PC-3 (cell line): Measurements from ENCODE around the gene RNF217. TPM values are rescaled to one million over a fixed set of nuclear protein-coding genes. Genes with fewer than 3 reads are reported as not detected.

ENCODE experiments used
- ATAC-seq: fragments of 200-7000 bp; cut with Tn5 transposase; 2 replicates; pipeline ENCODE4 v1.9.1; 2020; ENCODE audit warnings: mild to moderate bottlenecking, moderate library complexity
- BruUV-seq: library from RNA; stranded (reverse); fragments of 400-500 nt; replicated peaks from 2 replicates; lab custom pipeline; 2021; lab: Mats Ljungman, UMichigan
- CTCF ChIA-PET: fragments of 300-600 bp; sonication (Branson Sonifier 250); formaldehyde crosslinking; loops from one replicate; lab custom pipeline; 2022; ENCODE audit warnings: antibody characterized with exemption; lab: Charles Lee
- POLR2A ChIA-PET: fragments of 300-600 bp; sonication (Branson Sonifier 250); formaldehyde crosslinking; loops from one replicate; lab custom pipeline; 2022; ENCODE audit warnings: antibody characterized with exemption; ENCODE audit not compliant: unreplicated experiment; lab: Charles Lee
- DNase-seq: peaks from one replicate; pipeline ENCODE4 v3.0.0-alpha.2; 2015
- H2AFZ ChIP-seq: fragments of 300-600 bp; sonication (generic); 2 replicates; pipeline ENCODE4 v1.6.0; 2016; ENCODE audit warnings: antibody characterized with exemption, low read length
- H3F3A ChIP-seq: fragments of 300-600 bp; sonication (generic); one replicate; pipeline ENCODE4 v1.6.0; 2017; ENCODE audit warnings: antibody characterized with exemption, low read length, control low read depth, mild to moderate bottlenecking; ENCODE audit not compliant: unreplicated experiment
- H3K27ac ChIP-seq: fragments of 300-600 bp; sonication (generic); 2 replicates; pipeline ENCODE4 v1.5.1; 2016; ENCODE audit warnings: mild to moderate bottlenecking, low read length
- H3K27me3 ChIP-seq: fragments of 300-600 bp; sonication (generic); 2 replicates; pipeline ENCODE4 v1.6.1; 2016; ENCODE audit warnings: low read length, mixed read lengths
- H3K36me3 ChIP-seq: fragments of 300-600 bp; sonication (generic); 2 replicates; pipeline ENCODE4 v1.6.1; 2016; ENCODE audit warnings: low read depth, mixed run types, low read length, mixed read lengths
- H3K4me1 ChIP-seq: fragments of 300-600 bp; sonication (generic); 2 replicates; pipeline ENCODE4 v1.5.1; 2016; ENCODE audit warnings: low read length; ENCODE audit not compliant: insufficient read depth
- H3K4me2 ChIP-seq: fragments of 300-600 bp; sonication (generic); 2 replicates; pipeline ENCODE4 v1.6.0; 2016; ENCODE audit warnings: low read length
- H3K4me3 ChIP-seq: fragments of 300-600 bp; sonication (generic); 2 replicates; pipeline ENCODE4 v1.5.1; 2016; ENCODE audit warnings: mild to moderate bottlenecking, low read length, mixed read lengths
- H3K79me2 ChIP-seq: fragments of 300-600 bp; sonication (generic); 2 replicates; pipeline ENCODE4 v1.6.1; 2017; ENCODE audit warnings: low read length, mixed read lengths
- H3K9ac ChIP-seq: fragments of 300-600 bp; sonication (generic); 2 replicates; pipeline ENCODE4 v1.6.0; 2016; ENCODE audit warnings: mild to moderate bottlenecking, low read length
- H3K9me2 ChIP-seq: fragments of 300-600 bp; sonication (generic); replicated peaks from 2 replicates; pipeline ENCODE4 v1.6.1; 2016; ENCODE audit warnings: mixed run types, low read length, mixed read lengths
- H3K9me3 ChIP-seq: fragments of 300-600 bp; sonication (generic); 2 replicates; pipeline ENCODE4 v1.6.1; 2016; ENCODE audit warnings: low read length, mixed read lengths
- H4K20me1 ChIP-seq: fragments of 300-600 bp; sonication (generic); 2 replicates; pipeline ENCODE4 v1.6.1; 2016; ENCODE audit warnings: low read length, mixed read lengths
- CTCF ChIP-seq: fragments of 300-600 bp; sonication (generic); conservative IDR thresholded peaks from 2 replicates; pipeline ENCODE4 v1.5.1; 2017; ENCODE audit warnings: antibody characterized with exemption, low read depth, mild to moderate bottlenecking, low read length
- EZH2 ChIP-seq: fragments of 300-600 bp; sonication (generic); IDR thresholded peaks from one replicate; pipeline ENCODE4 v1.6.1; 2017; ENCODE audit warnings: antibody characterized with exemption, mild to moderate bottlenecking, low read length; ENCODE audit not compliant: unreplicated experiment
- EZH2phosphoT487 ChIP-seq: fragments of 300-600 bp; sonication (generic); IDR thresholded peaks from 2 replicates; pipeline ENCODE4 v1.6.1; 2018; ENCODE audit warnings: mild to moderate bottlenecking, antibody characterized with exemption, low read length, borderline replicate concordance
- intact Hi-C: fragments of 100-400 bp; cut with micrococcal nuclease; formaldehyde crosslinking; loops from 2 replicates; pipeline ENCODE4 v1.9.0; 2023
- total RNA-seq: library from RNA; depleted of rRNA; stranded (reverse); fragments of >200 nt; gene quantifications from 2 replicates; pipeline ENCODE4 v1.2.3, GENCODE V29; 2014

Gene RNF217
- total RNA-seq, 1 experiment from 2014 or later: 7.7 TPM

- no peaks in the 10 kb centered on the region for H4K20me1 ChIP-seq
- no peak overlapping the region for H3K27ac ChIP-seq
- ChIA-PET CTCF (no interaction called here), POLR2A (no interaction called here)
- no peaks in the 10 kb centered on the region for H3K9me2 ChIP-seq
- DNase-seq (no peak), ATAC-seq (no peak)
- intact Hi-C loops: no loop called here
- H3K4me1 ChIP-seq: no peaks in the 10 kb centered on the region
- H3K4me2 ChIP-seq: no peak overlapping the region
- H2AFZ ChIP-seq: no peak overlapping the region
- H3K4me3 ChIP-seq: no peak overlapping the region
- TF ChIP-seq EZH2phosphoT487 (no peak), CTCF (no peak), EZH2 (no peak)
- no peaks in the 10 kb centered on the region for H3K79me2 ChIP-seq
- H3F3A ChIP-seq: no peaks in the 10 kb centered on the region
- BruUV-seq: no TSS peak
- no peak overlapping the region for H3K9ac ChIP-seq
- H3K27me3 ChIP-seq: no peaks in the 10 kb centered on the region
- no peaks in the 10 kb centered on the region for H3K9me3 ChIP-seq
- no peaks in the 10 kb centered on the region for H3K36me3 ChIP-seq
These were observed 113.7 kb downstream of the RNF217 start for GRCh38 chr6:125075741-125076481.

DNA sequence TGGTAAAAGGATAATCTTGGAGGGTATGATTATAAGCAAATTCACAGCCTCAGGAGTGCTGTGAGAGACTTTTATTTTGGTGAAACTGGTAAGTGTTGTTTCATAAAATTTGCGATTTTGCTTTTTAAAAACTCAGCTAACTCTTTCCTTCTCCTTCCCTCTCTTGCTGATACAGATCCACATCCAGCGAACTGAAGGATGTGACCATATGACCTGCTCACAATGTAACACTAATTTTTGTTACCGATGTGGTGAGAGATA is 114.2 kb downstream of the RNF217 start:
- ATAC-seq: no peak

More for the DNA sequence above, 114.2 kb downstream of the RNF217 start:
- no peak for DNase-seq
- H3K27ac ChIP-seq: no peak overlapping the region
- no peaks in the 10 kb centered on the region for H3K36me3 ChIP-seq
- H4K20me1 ChIP-seq: no peaks in the 10 kb centered on the region
- ChIA-PET POLR2A (no interaction called here), CTCF (no interaction called here)
- no peak overlapping the region for H3K9ac ChIP-seq
- BruUV-seq: no TSS peak
- no peak overlapping the region for H2AFZ ChIP-seq
- no peaks in the 10 kb centered on the region for H3F3A ChIP-seq
- H3K4me2 ChIP-seq: no peak overlapping the region
- intact Hi-C loops: no loop called here
- no peaks in the 10 kb centered on the region for H3K79me2 ChIP-seq
- no peaks in the 10 kb centered on the region for H3K9me3 ChIP-seq
- no peak overlapping the region for H3K4me3 ChIP-seq
- no peaks in the 10 kb centered on the region for H3K27me3 ChIP-seq
- no peak for TF ChIP-seq CTCF
- TF ChIP-seq EZH2: no peak
- TF ChIP-seq EZH2phosphoT487: no peak
- no peaks in the 10 kb centered on the region for H3K4me1 ChIP-seq
- H3K9me2 ChIP-seq: no peaks in the 10 kb centered on the region
